Neural progenitor cell (in vitro differentiated cells): Measurements from ENCODE around the gene TMEM117.

Experiments
- CTCF ChIP-seq: fragments of 200-600 bp; sonication (generic); IDR thresholded peaks from 2 replicates; pipeline ENCODE4 v1.5.1; 2017; ENCODE audit warnings: antibody characterized with exemption, mild to moderate bottlenecking
- EZH2 ChIP-seq: fragments of 200-600 bp; sonication (generic); IDR thresholded peaks from 2 replicates; pipeline ENCODE4 v1.6.1; 2017; ENCODE audit warnings: antibody characterized with exemption, mild to moderate bottlenecking, moderate library complexity
- EZH2phosphoT487 ChIP-seq: fragments of 200-600 bp; sonication (generic); IDR thresholded peaks from 2 replicates; pipeline ENCODE4 v1.6.1; 2017; ENCODE audit warnings: antibody characterized with exemption

GRCh38 chr12:43903686-43904085 lies 67.8 kb downstream of the TMEM117 start:
- TF ChIP-seq CTCF = no peak
- no peak for TF ChIP-seq EZH2
- TF ChIP-seq EZH2phosphoT487 = no peak
